Thyroid gland (tissue), 4 donors: ENCODE results near the gene STAG1.

Source experiments
- POLR2A ChIP-seq, 2 donors: fragments of 450-650 bp; IDR thresholded peaks; one replicate each; pipeline ENCODE4 v1.6.1; 2017; ENCODE audit warnings: antibody characterized with exemption in 2 of 2, mild to moderate bottlenecking in 2 of 2, moderate library complexity in 1 of 2
- TF ChIP-seq, protein P1 (sequence below), 6 experiments: fragments of 200-600 bp in 3 of 6; fragments of 450-650 bp in 3 of 6; sonication (generic) in 3 of 6; IDR thresholded peaks; one replicate each; pipeline ENCODE4 v1.5.1; 2016 to 2019; ENCODE audit warnings: antibody characterized with exemption in 6 of 6, mild to moderate bottlenecking in 2 of 6, inconsistent platforms in 1 of 6, moderate library complexity in 1 of 6

DNA sequence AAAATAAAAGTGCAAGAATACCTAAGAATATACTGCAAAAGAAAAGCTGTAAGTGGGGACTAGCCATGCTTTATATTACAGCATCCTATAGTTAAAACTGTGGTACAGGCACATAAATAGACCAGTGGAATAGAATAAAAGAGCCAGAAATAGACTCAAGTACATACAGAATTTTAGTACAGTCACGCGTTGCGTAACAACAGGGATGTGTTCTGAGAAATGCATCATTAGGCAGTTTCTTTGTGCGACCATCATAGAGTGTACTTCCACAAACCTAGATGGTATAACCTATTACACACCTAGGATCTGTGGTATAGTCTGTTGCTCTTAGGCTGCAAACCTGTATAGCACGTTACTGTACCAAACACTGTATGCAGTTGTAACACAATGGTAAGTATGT is 440.2 kb downstream of the STAG1 start:
- TF ChIP-seq, protein P1, sequence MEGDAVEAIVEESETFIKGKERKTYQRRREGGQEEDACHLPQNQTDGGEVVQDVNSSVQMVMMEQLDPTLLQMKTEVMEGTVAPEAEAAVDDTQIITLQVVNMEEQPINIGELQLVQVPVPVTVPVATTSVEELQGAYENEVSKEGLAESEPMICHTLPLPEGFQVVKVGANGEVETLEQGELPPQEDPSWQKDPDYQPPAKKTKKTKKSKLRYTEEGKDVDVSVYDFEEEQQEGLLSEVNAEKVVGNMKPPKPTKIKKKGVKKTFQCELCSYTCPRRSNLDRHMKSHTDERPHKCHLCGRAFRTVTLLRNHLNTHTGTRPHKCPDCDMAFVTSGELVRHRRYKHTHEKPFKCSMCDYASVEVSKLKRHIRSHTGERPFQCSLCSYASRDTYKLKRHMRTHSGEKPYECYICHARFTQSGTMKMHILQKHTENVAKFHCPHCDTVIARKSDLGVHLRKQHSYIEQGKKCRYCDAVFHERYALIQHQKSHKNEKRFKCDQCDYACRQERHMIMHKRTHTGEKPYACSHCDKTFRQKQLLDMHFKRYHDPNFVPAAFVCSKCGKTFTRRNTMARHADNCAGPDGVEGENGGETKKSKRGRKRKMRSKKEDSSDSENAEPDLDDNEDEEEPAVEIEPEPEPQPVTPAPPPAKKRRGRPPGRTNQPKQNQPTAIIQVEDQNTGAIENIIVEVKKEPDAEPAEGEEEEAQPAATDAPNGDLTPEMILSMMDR (IDR thresholded peaks at IDR 0.05), result no peak
- TF ChIP-seq POLR2A (IDR thresholded peaks at IDR 0.05), result no peak
